AG04449 (cell line): Measurements from ENCODE around the gene FASN.

Experiments
- CTCF ChIA-PET: fragments of 350-600 bp; formaldehyde crosslinking; extraction: SDS; loops from one replicate; lab custom pipeline; 2021; ENCODE audit warnings: antibody characterized with exemption; lab: Yijun Ruan, JAX
- POLR2A ChIA-PET: fragments of 400-600, 350-600 bp; formaldehyde crosslinking; extraction: SDS; loops from one replicate; lab custom pipeline; 2020; ENCODE audit warnings: antibody characterized with exemption, inconsistent platforms; lab: Yijun Ruan, JAX
- DNase-seq: peaks from one replicate; pipeline ENCODE4 v3.0.0-alpha.2; 2010; ENCODE audit warnings: low read depth, low spot score
- H3K4me3 ChIP-seq: 2 replicates; pipeline ENCODE4 v1.5.1; 2011; ENCODE audit warnings: low read depth, mild to moderate bottlenecking, control low read depth, low read length
- TF ChIP-seq, protein P1 (sequence below): IDR thresholded peaks from one replicate; pipeline ENCODE4 v1.5.1; 2011; ENCODE audit warnings: mild to moderate bottlenecking, moderate library complexity, low read length, control low read depth, inconsistent platforms; ENCODE audit not compliant: insufficient read depth; ENCODE audit errors: missing control alignments

The FASN gene

DNA sequence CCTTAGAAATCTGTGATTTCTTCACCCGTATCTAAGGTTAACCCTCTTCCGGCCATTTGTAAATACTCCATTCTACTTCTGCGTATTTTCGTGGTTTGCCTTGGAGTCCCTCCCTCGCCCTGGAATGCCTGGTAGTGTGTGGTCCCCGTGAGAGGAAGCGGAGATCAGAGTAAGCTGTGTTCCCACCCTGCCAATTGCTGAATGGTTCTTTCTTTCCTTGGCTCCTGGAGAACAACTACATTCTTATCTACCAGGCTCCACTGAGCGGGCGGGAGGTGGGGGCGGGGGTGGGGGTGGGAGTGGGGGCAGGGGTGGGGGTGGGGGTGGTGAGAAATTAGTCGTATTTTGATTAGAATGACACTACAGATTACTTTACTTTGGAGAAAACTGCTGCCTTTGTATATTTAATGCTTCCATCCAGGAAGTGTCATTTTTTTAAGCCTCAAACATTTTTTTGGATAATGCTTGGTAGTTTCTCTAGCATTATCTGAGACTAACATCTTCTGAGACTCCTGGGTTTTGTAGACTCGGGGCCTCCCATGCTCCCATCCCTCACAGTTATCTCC is 20.9 kb upstream of the FASN start:
- ChIA-PET POLR2A (no interaction called here), CTCF (no interaction called here)
- no peak overlapping the region for H3K4me3 ChIP-seq
- no peak for DNase-seq
- TF ChIP-seq, protein P1, sequence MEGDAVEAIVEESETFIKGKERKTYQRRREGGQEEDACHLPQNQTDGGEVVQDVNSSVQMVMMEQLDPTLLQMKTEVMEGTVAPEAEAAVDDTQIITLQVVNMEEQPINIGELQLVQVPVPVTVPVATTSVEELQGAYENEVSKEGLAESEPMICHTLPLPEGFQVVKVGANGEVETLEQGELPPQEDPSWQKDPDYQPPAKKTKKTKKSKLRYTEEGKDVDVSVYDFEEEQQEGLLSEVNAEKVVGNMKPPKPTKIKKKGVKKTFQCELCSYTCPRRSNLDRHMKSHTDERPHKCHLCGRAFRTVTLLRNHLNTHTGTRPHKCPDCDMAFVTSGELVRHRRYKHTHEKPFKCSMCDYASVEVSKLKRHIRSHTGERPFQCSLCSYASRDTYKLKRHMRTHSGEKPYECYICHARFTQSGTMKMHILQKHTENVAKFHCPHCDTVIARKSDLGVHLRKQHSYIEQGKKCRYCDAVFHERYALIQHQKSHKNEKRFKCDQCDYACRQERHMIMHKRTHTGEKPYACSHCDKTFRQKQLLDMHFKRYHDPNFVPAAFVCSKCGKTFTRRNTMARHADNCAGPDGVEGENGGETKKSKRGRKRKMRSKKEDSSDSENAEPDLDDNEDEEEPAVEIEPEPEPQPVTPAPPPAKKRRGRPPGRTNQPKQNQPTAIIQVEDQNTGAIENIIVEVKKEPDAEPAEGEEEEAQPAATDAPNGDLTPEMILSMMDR = no peak

DNA sequence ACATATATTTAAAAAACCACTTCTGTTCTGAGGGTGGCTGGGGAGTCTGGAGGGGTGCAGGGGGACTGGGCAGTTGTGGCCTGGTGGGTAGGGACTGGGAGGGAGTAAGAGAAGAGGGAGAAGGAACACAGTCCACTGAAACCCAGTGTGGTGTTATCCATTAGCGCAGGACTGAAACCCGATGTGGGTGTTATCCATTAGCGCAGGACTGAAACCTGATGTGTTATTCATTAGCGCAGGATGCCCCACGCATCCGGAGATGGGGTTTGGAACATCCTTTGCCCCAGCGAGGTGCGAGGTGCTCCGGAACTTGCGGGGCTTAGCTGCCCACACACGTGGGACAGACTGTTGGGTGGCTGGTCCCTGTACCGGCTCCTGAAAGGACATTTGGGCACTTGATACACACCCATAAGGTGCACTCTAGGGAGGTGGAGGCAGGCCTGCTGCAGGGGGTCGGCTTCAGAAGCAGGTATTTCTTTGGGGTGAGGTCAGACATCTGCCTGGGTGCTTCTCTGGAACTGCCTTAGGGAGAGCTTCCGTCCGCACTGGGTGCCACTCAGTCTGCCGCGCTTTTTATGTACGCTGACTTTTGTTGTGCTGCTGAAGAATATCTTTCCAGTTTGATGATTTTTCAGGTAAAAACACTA is 20.3 kb upstream of the FASN start:
- TF ChIP-seq, protein P1 = no peak
- DNase-seq = no peak
- CTCF ChIA-PET = no interaction called here
- POLR2A ChIA-PET = no interaction called here
- H3K4me3 ChIP-seq = no peak overlapping the region

- POLR2A ChIA-PET = no interaction called here
- CTCF ChIA-PET = interaction anchor here (0.8 kb wide), 1 partner anchor 87 kb away, joined by 3 read pairs; no protein-coding TSS in a partner anchor
- TF ChIP-seq, protein P1 = no peak
- DNase-seq = no peak
- no peak overlapping the region for H3K4me3 ChIP-seq
Observed at GRCh38 chr17:82117139-82118090, 19.4 kb upstream of the FASN start.

- no peak overlapping the region for H3K4me3 ChIP-seq
- ChIA-PET CTCF (no interaction called here), POLR2A (no interaction called here)
- TF ChIP-seq, protein P1 = no peak
- no peak for DNase-seq
Observed at GRCh38 chr17:82116246-82116645, 18.2 kb upstream of the FASN start.

- TF ChIP-seq, protein P1 = no peak
- ChIA-PET POLR2A (no interaction called here), CTCF (no interaction called here)
- DNase-seq = no peak
- no peak overlapping the region for H3K4me3 ChIP-seq
Observed at GRCh38 chr17:82114872-82115271, 16.8 kb upstream of the FASN start.

- ChIA-PET CTCF (no interaction called here), POLR2A (no interaction called here)
- H3K4me3 ChIP-seq = no peak overlapping the region
- no peak for DNase-seq
- TF ChIP-seq, protein P1 = no peak
Observed at GRCh38 chr17:82114447-82114846, 16.4 kb upstream of the FASN start.
